ENCODE measurements around the gene NLRP3.

- TF ChIP-seq POLR2AphosphoS5 (IDR thresholded peaks at IDR 0.05; ENCODE audit: borderline replicate concordance, low read depth, low read length) (no peak), EZH2 (IDR thresholded peaks at IDR 0.05) (no peak)
Measured at GRCh38 chr1:247429496-247429895, 13.5 kb downstream of the NLRP3 start.
